Right forelimb (tissue), 1 donor: ENCODE measurements around the gene TNFSF8.

Experiments
- DNase-seq: peaks from one replicate; pipeline ENCODE4 v3.0.0-alpha.2; 2018

TNFSF8 gene

GRCh38 chr9:114864471-114864870, 65.9 kb downstream of the TNFSF8 start:
- DNase-seq = no peak

DNA sequence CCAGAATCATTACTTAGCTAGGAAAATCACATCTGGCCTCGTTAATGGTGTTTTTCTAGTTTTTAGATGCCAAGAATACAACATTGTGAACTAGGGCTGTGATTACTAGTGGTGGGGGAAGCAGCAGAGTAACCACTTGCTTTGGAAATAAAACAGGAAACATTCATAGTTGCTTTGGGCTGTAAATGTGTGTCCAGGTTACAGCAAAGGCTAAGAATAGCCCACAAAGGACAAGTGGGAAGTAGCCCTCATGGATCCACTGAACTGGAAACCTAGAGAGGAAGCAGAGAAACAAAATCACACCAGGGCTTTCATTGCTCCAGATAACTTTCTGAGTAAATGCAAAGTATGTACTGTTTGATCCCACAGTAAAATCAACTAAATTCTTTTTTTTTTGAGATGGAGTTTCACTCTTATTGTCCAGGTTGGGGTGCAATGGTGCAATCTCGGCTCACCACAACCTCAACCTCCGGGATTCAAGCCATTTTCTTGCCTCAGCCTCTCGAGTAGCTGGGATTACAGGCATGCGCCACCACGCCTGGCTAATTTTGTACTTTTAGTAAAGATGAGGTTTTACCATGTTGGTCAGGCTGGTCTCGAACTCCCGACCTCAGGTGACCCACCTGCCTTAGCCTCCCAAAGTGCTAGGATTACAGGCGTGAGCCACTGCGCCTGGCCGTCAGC, 68.3 kb downstream of the TNFSF8 start:
- DNase-seq = no peak

DNA sequence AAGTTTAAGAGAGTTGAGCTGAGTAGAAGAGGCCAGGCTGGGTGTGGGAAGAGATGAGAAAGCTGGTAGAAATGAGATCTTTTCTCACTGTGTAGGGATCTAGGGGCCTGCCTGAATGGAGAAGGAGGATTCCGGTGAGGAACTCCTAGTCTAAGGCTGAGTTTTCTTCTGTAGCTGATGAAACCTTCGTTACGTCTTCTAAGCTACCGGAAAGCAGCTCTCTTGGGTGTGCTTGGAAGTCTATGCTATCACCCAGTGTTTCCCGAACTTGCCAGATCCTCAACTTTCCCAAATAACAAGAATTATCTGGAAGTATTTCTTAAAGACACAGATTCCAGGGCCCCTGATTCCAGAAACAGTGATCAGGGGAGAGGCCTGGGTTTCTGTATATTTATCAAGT, 69.1 kb downstream of the TNFSF8 start:
- no peak for DNase-seq

DNA sequence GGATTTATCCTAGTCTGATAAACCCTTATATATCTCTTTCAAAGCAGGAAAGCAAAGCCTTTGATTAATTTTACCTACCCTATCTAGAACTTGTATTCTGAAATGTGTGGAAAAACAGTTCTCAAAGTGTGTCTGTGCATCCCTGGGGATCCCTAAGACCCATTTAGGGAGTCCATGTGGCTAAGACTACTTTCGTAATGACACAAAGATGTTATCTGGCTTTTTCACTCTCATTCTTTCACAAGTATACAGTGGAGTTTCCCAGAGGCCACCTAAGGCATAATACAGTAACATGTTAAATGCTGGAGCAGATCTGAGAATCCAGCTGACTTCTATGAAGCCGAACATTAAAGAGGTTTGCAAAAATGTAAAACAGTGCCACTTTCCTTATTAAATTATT, 70.2 kb downstream of the TNFSF8 start:
- DNase-seq = no peak

- no peak for DNase-seq
These were observed 73.5 kb downstream of the TNFSF8 start for GRCh38 chr9:114856942-114857315.

- no peak for DNase-seq
These were observed 74.0 kb downstream of the TNFSF8 start for GRCh38 chr9:114856215-114856941.

GRCh38 chr9:114855488-114855887, 74.9 kb downstream of the TNFSF8 start:
- no peak for DNase-seq

GRCh38 chr9:114854736-114855355, 75.5 kb downstream of the TNFSF8 start:
- DNase-seq = no peak

DNA sequence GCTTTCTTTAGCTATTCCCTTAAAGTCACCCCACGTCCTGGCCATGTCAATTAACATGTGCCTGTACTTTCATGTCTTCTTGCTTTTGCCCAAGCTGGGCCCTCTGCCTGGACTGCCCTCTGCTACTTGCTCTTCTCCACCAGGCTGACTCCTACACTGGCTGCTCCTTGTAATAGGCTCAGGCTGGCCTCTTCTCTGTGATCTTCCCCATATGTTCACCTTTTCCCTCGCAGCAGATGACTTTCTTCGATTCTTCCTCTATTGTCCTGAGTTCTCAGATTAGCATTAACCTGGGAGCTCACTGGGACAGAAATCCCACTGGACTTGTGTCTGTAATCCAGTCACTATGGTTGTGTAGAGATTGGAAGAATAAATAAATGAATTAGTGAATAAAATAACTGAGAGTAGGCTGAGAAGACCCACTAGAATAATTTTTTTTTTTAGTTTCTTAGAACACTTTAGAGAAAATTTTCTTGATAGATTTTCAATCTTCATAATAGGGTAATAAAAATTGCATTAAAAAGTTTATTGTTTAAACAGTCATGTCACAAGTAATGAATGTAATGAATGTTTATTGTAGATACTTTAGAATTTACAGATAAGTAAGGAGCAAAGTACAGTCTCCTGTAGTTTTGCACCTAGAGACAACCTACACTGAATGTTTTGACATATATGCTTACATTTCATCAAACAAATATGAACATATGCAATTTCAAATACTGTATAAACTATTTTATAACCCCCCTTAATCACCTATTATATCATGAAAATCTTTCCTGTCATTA, 77.1 kb downstream of the TNFSF8 start:
- no peak for DNase-seq

DNA sequence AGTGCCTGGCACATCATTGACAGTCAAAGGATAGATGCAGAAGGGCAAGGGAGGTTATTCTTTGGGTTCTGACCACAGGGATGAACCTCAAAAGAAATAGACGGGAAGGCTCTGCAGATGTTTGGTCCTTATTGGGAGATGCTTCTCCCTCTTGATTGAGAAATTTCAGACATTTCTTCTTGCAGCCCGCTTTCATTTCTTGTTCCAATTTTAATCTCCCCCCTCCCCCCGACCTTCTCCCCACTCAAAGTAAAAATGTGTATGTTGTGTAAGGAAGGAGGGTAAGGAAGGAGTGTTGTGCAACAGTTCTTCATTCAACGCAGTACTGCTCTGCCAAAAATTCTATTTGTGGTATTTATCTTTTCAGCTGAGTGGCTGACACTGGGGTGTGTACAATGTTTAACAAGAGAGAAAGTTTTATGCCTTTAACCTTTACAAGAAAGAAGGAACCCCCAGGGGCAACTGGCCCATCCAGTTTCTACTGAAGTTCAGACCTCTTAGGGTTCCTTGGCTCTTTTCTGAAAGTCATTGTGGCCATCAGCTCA, 78.3 kb downstream of the TNFSF8 start:
- DNase-seq = no peak

GRCh38 chr9:114851306-114851705, 79.1 kb downstream of the TNFSF8 start:
- no peak for DNase-seq
